H1 (cell line): ENCODE measurements around the gene NFKBIE. TPM values are rescaled to one million over a fixed set of nuclear protein-coding genes. Genes with fewer than 3 reads are reported as not detected.
A peak's percentile ranks its signal among the peaks of the same experiment; 100 is the strongest.

Experiments
- CTCF ChIA-PET: fragments of 300-600 bp; sonication (Branson Sonifier 250); formaldehyde crosslinking; loops from one replicate; lab custom pipeline; 2021; ENCODE audit not compliant: partially characterized antibody; lab: Charles Lee
- POLR2A ChIA-PET: fragments of 300-600 bp; sonication (Branson Sonifier 250); formaldehyde crosslinking; loops from one replicate; lab custom pipeline; 2021; ENCODE audit warnings: inconsistent platforms; ENCODE audit not compliant: partially characterized antibody; lab: Charles Lee
- DNase-seq, 2 experiments: peaks; one replicate each; pipeline versions ENCODE4 v3.0.0 to v3.0.0-alpha.2; 2010 to 2022; ENCODE audit warnings: low spot score in 2 of 2, low read depth in 1 of 2, mixed read lengths in 1 of 2
- FAIRE-seq: peaks from 2 replicates; lab custom pipeline; 2011; peaks lifted over from hg19 to GRCh38; lab: Jason Lieb, UNC
- H2AFZ ChIP-seq: 2 replicates; pipeline ENCODE4 v1.8.1; 2012; ENCODE audit warnings: low read length, inconsistent platforms
- H2AK5ac ChIP-seq: 2 replicates; pipeline ENCODE4 v1.6.1; 2013; ENCODE audit warnings: low read depth, low read length
- H2BK120ac ChIP-seq: replicated peaks from 2 replicates; pipeline ENCODE3; 2013; ENCODE audit warnings: low read depth, low read length, inconsistent platforms
- H2BK12ac ChIP-seq: 2 replicates; pipeline ENCODE4 v1.6.1; 2013; ENCODE audit warnings: low read depth, low read length
- H2BK15ac ChIP-seq: 2 replicates; pipeline ENCODE4 v1.6.1; 2013; ENCODE audit warnings: low read length
- H2BK20ac ChIP-seq: 2 replicates; pipeline ENCODE4 v1.6.1; 2013; ENCODE audit warnings: low read length
- H2BK5ac ChIP-seq: 2 replicates; pipeline ENCODE4 v1.6.1; 2013; ENCODE audit warnings: low read depth, low read length
- H3K14ac ChIP-seq: 2 replicates; pipeline ENCODE4 v1.6.1; 2013; ENCODE audit warnings: inconsistent platforms; ENCODE audit not compliant: insufficient read length
- H3K18ac ChIP-seq: 2 replicates; pipeline ENCODE4 v1.6.1; 2013; ENCODE audit warnings: low read length; ENCODE audit errors: extremely low read depth
- H3K23ac ChIP-seq: 2 replicates; pipeline ENCODE4 v1.6.1; 2013; ENCODE audit warnings: inconsistent platforms; ENCODE audit not compliant: insufficient read length
- H3K23me2 ChIP-seq: 2 replicates; pipeline ENCODE4 v1.6.1; 2013; ENCODE audit warnings: low read depth, low read length
- H3K27ac ChIP-seq: 2 replicates; pipeline ENCODE4 v1.6.1; 2011; ENCODE audit warnings: low read depth, low read length, inconsistent platforms
- H3K27me3 ChIP-seq, 4 experiments: replicated peaks in 1 of 4; 1 replicate in 1 of 4; 2 replicates in 3 of 4; pipeline versions ENCODE4 v1.6.1 to v1.8.1; 2011 to 2013; ENCODE audit warnings: low read length in 3 of 4, mild to moderate bottlenecking in 3 of 4, inconsistent platforms in 2 of 4, mixed read lengths in 2 of 4, moderate library complexity in 1 of 4; ENCODE audit not compliant: control insufficient read depth in 3 of 4, insufficient read depth in 3 of 4; ENCODE audit errors: extremely low read depth in 1 of 4
- H3K36me3 ChIP-seq, 4 experiments: 2 replicates each; pipeline versions ENCODE4 v1.6.1 to v1.8.1; 2011 to 2013; ENCODE audit warnings: mild to moderate bottlenecking in 4 of 4, low read length in 3 of 4, moderate library complexity in 2 of 4, control low read depth in 1 of 4, inconsistent platforms in 1 of 4; ENCODE audit not compliant: insufficient read depth in 4 of 4, control insufficient read depth in 2 of 4
- H3K4ac ChIP-seq: replicated peaks from 2 replicates; pipeline ENCODE3; 2013; ENCODE audit warnings: low read length, low read depth, mixed read lengths, inconsistent platforms; ENCODE audit not compliant: insufficient read length
- H3K4me1 ChIP-seq, 4 experiments: replicated peaks in 1 of 4; 1 replicate in 1 of 4; 2 replicates in 3 of 4; pipeline versions ENCODE4 v1.6.1 to v1.8.1; 2011 to 2013; ENCODE audit warnings: low read length in 3 of 4, inconsistent platforms in 2 of 4, mixed read lengths in 1 of 4; ENCODE audit not compliant: insufficient read depth in 4 of 4, control insufficient read depth in 3 of 4
- H3K4me2 ChIP-seq, 2 experiments: 2 replicates each; pipeline versions ENCODE4 v1.6.1 to v1.8.1; 2011 to 2013; ENCODE audit warnings: low read depth in 2 of 2, low read length in 2 of 2, control low read depth in 1 of 2, inconsistent platforms in 1 of 2, mild to moderate bottlenecking in 1 of 2; ENCODE audit not compliant: insufficient read depth in 1 of 2
- H3K4me3 ChIP-seq, 4 experiments: fragments of 200-600, 300-600 bp in 1 of 4; sonication (generic), shearing (Covaris generic), sonication (Bioruptor Twin) in 1 of 4; 2 replicates each; pipeline versions ENCODE4 v1.5.1 to v1.8.1; 2011 to 2016; ENCODE audit warnings: low read length in 4 of 4, low read depth in 3 of 4, control low read depth in 2 of 4, inconsistent platforms in 2 of 4, mild to moderate bottlenecking in 2 of 4, mixed read lengths in 1 of 4, moderate library complexity in 1 of 4; ENCODE audit not compliant: insufficient read depth in 2 of 4; ENCODE audit errors: extremely low read depth in 1 of 4
- H3K56ac ChIP-seq: replicated peaks from 2 replicates; pipeline ENCODE3; 2013; ENCODE audit warnings: low read depth, mild to moderate bottlenecking, mixed read lengths, low read length, inconsistent platforms; ENCODE audit not compliant: insufficient read length
- H3K79me1 ChIP-seq: 2 replicates; pipeline ENCODE4 v1.6.1; 2013; ENCODE audit warnings: low read depth, low read length, control low read depth
- H3K79me2 ChIP-seq, 2 experiments: 2 replicates each; pipeline versions ENCODE4 v1.6.1 to v1.8.1; 2012 to 2013; ENCODE audit warnings: low read length in 2 of 2, mild to moderate bottlenecking in 2 of 2, inconsistent platforms in 1 of 2; ENCODE audit not compliant: insufficient read depth in 2 of 2, control insufficient read depth in 1 of 2
- H3K9ac ChIP-seq, 4 experiments: replicated peaks in 1 of 4; 1 replicate in 1 of 4; 2 replicates in 3 of 4; pipeline versions ENCODE4 v1.6.1 to v1.8.1; 2011 to 2013; ENCODE audit warnings: low read depth in 3 of 4, low read length in 3 of 4, control low read depth in 2 of 4, mild to moderate bottlenecking in 2 of 4, moderate library complexity in 2 of 4, inconsistent platforms in 1 of 4; ENCODE audit errors: extremely low read depth in 1 of 4
- H3K9me3 ChIP-seq, 2 experiments: 2 replicates each; pipeline versions ENCODE4 v1.6.1 to v1.8.1; 2012 to 2013; ENCODE audit warnings: mild to moderate bottlenecking in 2 of 2, moderate library complexity in 2 of 2, control low read depth in 1 of 2, inconsistent platforms in 1 of 2, low read depth in 1 of 2, low read length in 1 of 2, mixed read lengths in 1 of 2; ENCODE audit not compliant: insufficient read depth in 2 of 2
- H4K20me1 ChIP-seq, 2 experiments: replicated peaks in 1 of 2; 2 replicates each; pipeline versions ENCODE3 to v1.8.1; 2011 to 2013; ENCODE audit warnings: inconsistent platforms in 2 of 2, low read length in 2 of 2, mild to moderate bottlenecking in 1 of 2; ENCODE audit not compliant: insufficient read depth in 2 of 2, control insufficient read depth in 1 of 2
- H4K5ac ChIP-seq: 2 replicates; pipeline ENCODE4 v1.6.1; 2013; ENCODE audit warnings: low read length, low read depth, mixed read lengths, inconsistent platforms; ENCODE audit not compliant: insufficient read length
- H4K8ac ChIP-seq: 2 replicates; pipeline ENCODE4 v1.8.0; 2013; ENCODE audit warnings: mild to moderate bottlenecking, moderate library complexity, low read length, inconsistent platforms; ENCODE audit not compliant: insufficient read depth; ENCODE audit errors: extremely low read depth
- H4K91ac ChIP-seq: replicated peaks from 2 replicates; pipeline ENCODE3; 2013; ENCODE audit warnings: low read length, mixed read lengths, inconsistent platforms; ENCODE audit not compliant: insufficient read length
- JUND ChIP-seq: IDR thresholded peaks from 2 replicates; pipeline ENCODE4 v1.6.1; 2011; ENCODE audit warnings: mild to moderate bottlenecking, improper control_type of control experiment, low read length
- POLR2AphosphoS5 ChIP-seq: IDR thresholded peaks from 2 replicates; pipeline ENCODE4 v1.6.1; 2011; ENCODE audit warnings: low read depth, low read length
- WGBS, 2 experiments: shearing (Covaris generic) in 1 of 2; methylation state at CpG; one replicate each; pipeline versions ENCODE4 v1.1.6 to v1.1.7; 2013 to 2015; ENCODE audit warnings: low lambda C conversion rate in 2 of 2, mixed read lengths in 2 of 2, inconsistent platforms in 1 of 2, low coverage in 1 of 2, missing lambda C conversion rate in 1 of 2; ENCODE audit not compliant: insufficient replicate concordance in 2 of 2, insufficient coverage in 1 of 2, insufficient read length in 1 of 2; ENCODE audit errors: extremely low coverage in 1 of 2, missing lambda C conversion rate in 1 of 2; 5-methylcytosine and 5-hydroxymethylcytosine counted together
- polyA plus RNA-seq, 7 experiments: library from polyadenylated mRNA; depleted of rRNA in 3 of 7; stranded (reverse) in 5 of 7; unstranded in 2 of 7; fragments of >200 nt in 5 of 7; fragments of 200-250 nt in 2 of 7; gene quantifications; 1 replicate in 5 of 7; 2 replicates in 1 of 7; 4 replicates in 1 of 7; pipeline versions ENCODE4 v1.2.1 to v1.2.3, GENCODE V29; 2011 to 2013; ENCODE audit warnings: missing spikeins in 2 of 7, mixed read lengths in 2 of 7
- total RNA-seq: library from RNA; stranded (reverse); fragmentation: NEBNext Ultra II Directional; extraction: Animal tissue kit (Norgen Biotek cat#: 25700); gene quantifications from 2 replicates; pipeline ENCODE4 v1.2.1, GENCODE V29; 2021

Gene NFKBIE
- total and polyA plus RNA-seq, 2 of the 8 experiments (the other 6 are each of a cell fraction or from before 2014, with no cell fraction given) = 13.5 to 19.2 TPM

GRCh38 chr6:44298864-44299263, 33.5 kb upstream of the NFKBIE start:
- no peak overlapping the region for H3K14ac ChIP-seq
- H3K36me3 ChIP-seq = peaks cover 13 to 33% (median 20%) of the 10 kb centered on the region in 4 experiments; a peak in 7 of 8 replicates
- peaks cover 0 to 5% (median 4%) of the 10 kb centered on the region in 4 experiments; a peak in 4 of 7 replicates for H3K4me1 ChIP-seq
- H3K27me3 ChIP-seq = peaks cover 0 to 19% (median 14%) of the 10 kb centered on the region in 4 experiments; a peak in 6 of 7 replicates
- H3K79me1 ChIP-seq = no peaks in the 10 kb centered on the region
- TF ChIP-seq POLR2AphosphoS5 (peak; percentile 13; the same call in 1 of the 2 replicates), JUND (no peak)
- H3K4ac ChIP-seq = no peak overlapping the region
- CTCF ChIA-PET = interaction anchor here (0.8 to 9.3 kb wide), 11 partner anchors 10 to 164 kb away, joined by 3 to 108 read pairs (median 7); partner anchors contain the start of genes AARS2 and TMEM151B
- no peak overlapping the region for H2BK12ac ChIP-seq
- H2BK20ac ChIP-seq = no peak overlapping the region
- FAIRE-seq (peak; percentile 32), DNase-seq (no peak)
- H2BK15ac ChIP-seq = no peak overlapping the region
- 82% methylated on average over 3 of the region's 3 CpGs; no CpG with 5 or more reads in 1 of the 2 experiments for WGBS, 2 experiments
- no peak overlapping the region for H2BK120ac ChIP-seq
- H4K5ac ChIP-seq = no peak overlapping the region
- no peak overlapping the region for H2BK5ac ChIP-seq
- H3K56ac ChIP-seq = no peak overlapping the region
- H2AFZ ChIP-seq = no peak overlapping the region
- no peak overlapping the region for H4K8ac ChIP-seq
- no peaks in the 10 kb centered on the region for H3K9me3 ChIP-seq
- no peak overlapping the region for H3K4me3 ChIP-seq
- no peaks in the 10 kb centered on the region for H3K79me2 ChIP-seq
- H3K27ac ChIP-seq = no peak overlapping the region
- peaks cover 14% of the 10 kb centered on the region for H3K23me2 ChIP-seq
- H4K91ac ChIP-seq = no peak overlapping the region
- H4K20me1 ChIP-seq = peaks cover 0 to 2% of the 10 kb centered on the region in 2 experiments
- H3K23ac ChIP-seq = no peak overlapping the region
- no peak overlapping the region for H3K18ac ChIP-seq
- POLR2A ChIA-PET = interaction anchor here (1.3 to 10.4 kb wide), 14 partner anchors 8 to 71 kb away, joined by 3 to 102 read pairs (median 14); partner anchors contain the start of genes AARS2, HSP90AB1, SLC35B2 and TMEM151B
- H3K4me2 ChIP-seq = no peak overlapping the region
- no peak overlapping the region for H3K9ac ChIP-seq
- no peak overlapping the region for H2AK5ac ChIP-seq
